Nucleus accumbens (tissue), 56 donors: Measurements from ENCODE around the gene SIX4.

Experiments used
- DNase-seq, 56 donors: peaks; one replicate each; lab custom pipeline; 2025; lab: John Stamatoyannopoulos, UW

Gene SIX4

GRCh38 chr14:60665177-60665550 lies 59.0 kb downstream of the SIX4 start:
- no peak for DNase-seq

DNA sequence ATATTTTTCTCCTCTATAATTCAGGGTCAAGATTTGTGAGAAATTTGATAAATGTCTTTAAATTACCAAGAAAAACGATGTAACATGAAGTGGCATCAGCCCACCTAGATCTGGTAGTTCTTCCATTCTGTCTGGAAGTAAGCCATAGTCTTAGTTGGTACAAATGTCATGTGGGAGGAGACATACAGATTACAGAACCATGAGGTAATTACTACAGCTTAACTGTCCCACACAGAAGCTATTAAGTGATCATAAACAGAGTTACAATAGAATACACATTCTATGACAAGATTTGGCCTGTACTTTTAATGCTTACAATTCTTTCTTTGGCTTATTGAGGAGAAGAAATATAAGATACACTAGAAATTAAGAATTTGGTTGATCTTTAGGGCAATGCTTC lies 61.2 kb downstream of the SIX4 start:
- no peak for DNase-seq

GRCh38 chr14:60661721-60662120 lies 62.4 kb downstream of the SIX4 start:
- DNase-seq = no peak
